Activated CD8-positive, alpha-beta memory T cell treated with anti-CD3 and anti-CD28 coated beads, Interleukin-2, amount 50 U/mL, for 1 hour (primary cell): ENCODE measurements around the gene BCR.
"Not testable (repeated sequence)": the region's sequence is repeated elsewhere in the genome, so short reads cannot be mapped to it uniquely, and the experiment has no call there.

Source experiments
- DNase-seq: peaks from one replicate; pipeline ENCODE4 v3.0.0-alpha.2; 2020; ENCODE audit errors: extremely low read depth

Gene BCR

DNA sequence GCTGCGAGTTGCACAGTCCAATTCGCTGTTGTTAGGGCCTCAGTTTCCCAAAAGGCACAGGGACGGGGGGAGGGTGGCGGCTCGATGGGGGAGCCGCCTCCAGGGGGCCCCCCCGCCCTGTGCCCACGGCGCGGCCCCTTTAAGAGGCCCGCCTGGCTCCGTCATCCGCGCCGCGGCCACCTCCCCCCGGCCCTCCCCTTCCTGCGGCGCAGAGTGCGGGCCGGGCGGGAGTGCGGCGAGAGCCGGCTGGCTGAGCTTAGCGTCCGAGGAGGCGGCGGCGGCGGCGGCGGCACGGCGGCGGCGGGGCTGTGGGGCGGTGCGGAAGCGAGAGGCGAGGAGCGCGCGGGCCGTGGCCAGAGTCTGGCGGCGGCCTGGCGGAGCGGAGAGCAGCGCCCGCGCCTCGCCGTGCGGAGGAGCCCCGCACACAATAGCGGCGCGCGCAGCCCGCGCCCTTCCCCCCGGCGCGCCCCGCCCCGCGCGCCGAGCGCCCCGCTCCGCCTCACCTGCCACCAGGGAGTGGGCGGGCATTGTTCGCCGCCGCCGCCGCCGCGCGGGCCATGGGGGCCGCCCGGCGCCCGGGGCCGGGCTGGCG is at the start of gene BCR:
Gene BCR (plus strand): TSS at position 209 of the 592 bp plus-strand sequence. CDS start 452 bp downstream, outside the sequence.
- no peak for DNase-seq

- DNase-seq = no peak
Measured at GRCh38 chr22:23130697-23131096, 49.6 kb upstream of the BCR start.

- no peak for DNase-seq
Measured at GRCh38 chr22:23131931-23132330, 48.4 kb upstream of the BCR start.

GRCh38 chr22:23132376-23133091 is 47.8 kb upstream of the BCR start:
- no peak for DNase-seq

- no peak for DNase-seq
Measured at GRCh38 chr22:23133922-23134321, 46.4 kb upstream of the BCR start.

- DNase-seq = not testable (repeated sequence)
Measured at GRCh38 chr22:23136991-23137390, 43.3 kb upstream of the BCR start.

DNA sequence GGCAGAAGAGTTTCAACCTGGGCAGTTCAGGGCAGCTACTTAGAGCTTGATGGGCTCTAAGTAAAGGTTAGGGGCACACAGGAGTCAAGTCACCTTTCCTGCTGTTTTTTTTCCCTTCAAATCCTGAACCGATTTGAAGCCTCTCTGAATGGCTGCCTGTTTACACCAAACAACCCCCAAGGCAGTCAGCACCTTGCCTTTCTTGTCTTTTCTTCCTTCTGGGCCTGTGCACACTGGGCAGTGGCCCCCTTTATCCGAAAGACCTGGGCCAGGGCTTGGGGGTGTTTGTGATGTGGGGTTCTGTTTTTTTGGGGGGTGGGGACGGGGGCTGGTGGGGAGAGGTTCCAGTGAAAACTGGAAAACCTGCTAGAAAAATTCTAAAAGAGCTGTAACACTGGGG is 42.8 kb upstream of the BCR start:
- DNase-seq = no peak

DNA sequence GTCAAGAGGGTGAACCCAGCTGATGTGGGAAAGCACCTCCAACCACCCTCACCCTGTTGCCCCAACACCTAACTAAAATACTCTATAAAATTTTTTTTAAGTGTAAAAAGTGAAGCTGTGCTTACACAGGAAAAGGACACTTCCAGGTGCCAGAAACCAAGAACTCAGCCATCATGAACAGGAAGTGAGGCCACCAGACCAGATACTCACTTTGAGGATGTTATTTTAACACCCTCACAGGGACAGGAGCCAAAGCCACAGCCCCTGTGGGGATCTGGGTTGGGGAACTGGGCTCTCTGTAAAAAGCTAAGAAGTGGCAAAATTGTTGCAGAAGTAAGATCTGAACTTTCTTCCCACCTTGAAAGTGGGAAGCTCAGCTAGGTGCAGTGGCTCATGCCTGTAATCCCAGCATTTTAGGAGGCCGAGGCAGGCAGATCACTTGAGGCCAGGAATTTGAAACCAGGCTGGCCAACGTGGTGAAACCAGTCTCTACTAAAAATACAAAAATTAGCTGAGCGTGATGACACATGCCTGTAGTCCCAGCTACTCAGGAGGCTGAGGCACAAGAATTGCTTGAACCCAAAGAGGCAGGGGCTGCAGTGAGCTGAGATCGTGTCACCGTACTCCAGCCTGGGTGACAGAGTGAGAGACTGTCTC is 42.3 kb upstream of the BCR start:
- DNase-seq = no peak

GRCh38 chr22:23138584-23139435 is 41.5 kb upstream of the BCR start:
- no peak for DNase-seq

DNA sequence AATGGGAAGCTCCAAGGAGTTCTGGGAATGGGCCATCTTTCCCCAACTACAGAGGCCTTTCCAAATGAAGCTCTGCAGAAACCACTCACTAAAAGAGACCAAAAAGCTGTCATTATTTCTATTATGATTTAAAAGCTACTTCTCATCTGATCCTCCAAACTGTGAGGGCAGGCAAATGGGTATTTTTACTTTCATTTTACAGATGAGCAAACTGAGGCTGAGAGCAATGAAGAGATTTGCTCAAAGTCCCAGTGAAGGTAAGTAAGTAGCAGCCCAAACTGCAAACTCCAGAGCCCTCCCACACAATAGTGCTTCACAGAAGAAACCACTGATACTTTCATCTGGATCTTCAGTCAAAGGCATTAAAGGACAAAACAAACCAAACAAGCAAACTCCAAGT is 39.9 kb upstream of the BCR start:
- no peak for DNase-seq

DNA sequence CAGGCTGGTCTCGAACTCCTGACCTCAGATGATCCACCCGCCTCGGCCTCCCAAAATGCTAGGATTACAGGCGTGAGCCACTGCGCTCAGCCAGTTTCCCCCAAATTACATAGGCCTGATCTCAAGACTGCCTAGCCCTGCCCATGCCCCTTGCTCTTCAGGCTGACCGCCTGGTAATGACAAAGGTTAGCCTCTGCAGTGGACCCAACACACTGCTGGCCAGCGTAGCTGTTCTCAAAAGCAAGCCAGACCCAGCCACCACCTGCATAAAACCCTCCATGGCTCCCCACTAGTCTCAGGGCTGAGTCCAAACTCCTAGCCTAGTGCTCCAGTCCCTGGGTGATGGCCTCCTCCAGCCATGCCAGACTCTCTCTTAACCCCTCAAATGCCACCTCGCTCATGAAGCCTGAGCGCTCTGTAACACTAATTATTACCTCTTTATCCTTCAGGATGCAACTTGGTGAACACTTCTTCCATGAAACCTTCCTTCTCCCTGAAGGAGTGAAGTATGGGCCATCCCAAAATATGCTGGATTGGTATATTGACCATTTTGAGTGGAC is 37.7 kb upstream of the BCR start:
- no peak for DNase-seq

DNA sequence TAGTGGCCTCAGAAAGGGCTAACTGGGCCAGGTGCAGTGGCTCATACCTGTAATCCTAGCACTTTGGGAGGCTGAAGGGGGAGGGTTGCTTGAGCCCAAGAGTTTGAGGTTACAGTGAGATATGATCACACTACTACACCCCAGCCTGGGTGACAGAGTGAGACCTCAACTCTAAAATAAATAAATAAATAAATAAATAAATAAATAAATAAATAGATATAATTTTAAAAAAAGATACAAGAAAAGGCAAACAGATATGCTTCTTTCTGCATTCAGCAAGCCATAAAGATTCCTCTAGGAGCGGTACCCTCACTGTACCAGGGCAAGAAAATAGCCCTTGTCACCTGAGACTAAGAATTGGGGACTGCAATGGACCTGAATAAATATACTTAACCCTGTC is 37.2 kb upstream of the BCR start:
- no peak for DNase-seq

- no peak for DNase-seq
Measured at GRCh38 chr22:23144432-23144831, 35.9 kb upstream of the BCR start.

GRCh38 chr22:23144932-23145877 is 35.1 kb upstream of the BCR start, which contains the start of gene RAB36:
Gene RAB36 (plus strand): TSS chr22:23145477. CDS start chr22:23146617, 1,140 bp downstream.
- peak; percentile 96 for DNase-seq

DNA sequence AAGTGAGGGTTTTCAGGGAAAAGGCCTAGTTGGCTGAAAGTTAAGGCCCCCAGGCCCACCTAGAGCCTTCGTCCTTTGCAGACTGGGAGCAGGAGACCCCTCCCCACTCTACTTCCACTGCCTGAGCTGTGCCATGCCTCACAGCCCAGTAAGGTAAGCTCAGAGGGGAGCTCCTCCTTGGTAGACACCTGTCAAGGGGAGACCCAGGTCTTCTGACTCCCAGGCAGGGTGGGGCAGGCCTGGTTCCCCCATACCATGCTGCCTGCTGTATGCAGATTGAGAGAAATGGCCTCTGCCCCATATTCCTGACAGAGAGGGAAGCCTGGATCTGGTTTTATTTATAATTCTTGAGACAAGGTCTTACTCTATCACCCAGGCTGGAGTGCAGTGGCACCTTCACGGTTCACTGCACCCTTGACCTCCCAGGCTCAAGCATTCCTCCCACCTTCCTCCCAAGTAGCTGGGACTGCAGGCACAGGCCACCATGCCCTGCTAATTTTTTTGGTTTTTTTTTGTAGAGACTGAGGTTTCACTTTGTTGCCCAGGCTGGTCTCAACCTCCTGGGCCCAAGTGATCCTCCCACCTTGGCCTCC is 34.3 kb upstream of the BCR start:
- DNase-seq = no peak

GRCh38 chr22:23146478-23147205 is 33.7 kb upstream of the BCR start:
- DNase-seq = no peak

DNA sequence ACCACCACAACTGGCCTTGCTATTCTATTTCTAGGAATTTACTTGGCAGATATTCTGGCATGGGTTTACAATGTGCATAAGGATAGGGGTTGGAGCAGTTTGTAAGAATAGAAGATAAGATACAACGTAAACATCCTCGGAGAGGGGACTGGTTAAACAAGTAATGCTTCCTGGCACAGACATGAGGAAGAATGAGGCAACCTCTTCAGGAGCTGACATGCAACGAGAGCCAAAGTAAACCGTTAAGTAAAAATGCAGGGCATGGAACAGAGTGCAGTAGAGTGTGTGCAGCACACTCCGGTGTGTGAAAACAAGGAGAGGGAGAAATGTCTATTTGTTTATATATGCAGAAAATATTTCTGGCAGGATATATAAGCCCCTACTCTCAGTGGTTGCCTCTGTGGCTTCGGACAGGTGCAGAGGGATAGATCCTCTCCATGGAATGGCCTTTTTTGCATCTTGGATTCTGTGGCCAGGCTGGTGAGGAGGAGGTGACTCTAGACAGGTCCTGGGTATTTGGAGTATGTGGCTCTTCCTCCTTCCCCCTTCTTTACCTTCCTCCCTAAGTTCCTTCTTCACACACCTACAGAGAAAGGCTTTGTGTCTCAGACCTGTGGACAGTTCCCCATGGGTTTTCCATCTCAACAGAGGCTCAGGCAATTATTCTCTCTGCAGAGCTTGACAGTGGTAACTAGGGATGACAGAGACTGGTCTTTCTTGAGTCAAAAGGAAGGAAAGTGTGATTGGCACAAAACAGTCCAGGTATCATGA is 32.5 kb upstream of the BCR start:
- DNase-seq = no peak

DNA sequence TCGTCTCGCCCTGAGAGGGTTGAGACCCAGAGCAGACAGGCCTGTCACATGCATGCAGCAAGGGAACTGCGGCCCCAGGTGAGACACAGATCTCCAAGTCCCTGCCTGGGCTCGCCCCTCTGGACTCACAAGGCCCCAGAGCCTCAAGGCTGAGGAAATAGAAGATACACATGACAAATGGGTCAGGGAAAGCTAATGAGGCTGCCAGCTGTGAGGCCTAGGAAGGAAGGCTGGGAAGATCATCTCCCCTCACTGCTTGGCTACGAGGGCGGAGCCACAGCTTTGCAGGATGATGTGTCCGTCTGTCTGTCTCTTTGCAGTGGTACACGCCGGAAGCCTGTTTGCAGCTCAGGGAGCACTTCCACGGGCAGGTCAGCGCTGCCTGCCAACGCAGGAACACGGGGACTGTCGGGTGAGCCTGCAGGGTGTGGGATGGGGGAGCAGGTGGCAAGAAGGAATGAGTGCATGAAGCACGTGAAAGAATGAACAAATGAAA is 30.5 kb upstream of the BCR start:
- no peak for DNase-seq

GRCh38 chr22:23150762-23151161 is 29.5 kb upstream of the BCR start:
- no peak for DNase-seq
